Measurements from ENCODE around the gene TIMM21.

Gene TIMM21

DNA sequence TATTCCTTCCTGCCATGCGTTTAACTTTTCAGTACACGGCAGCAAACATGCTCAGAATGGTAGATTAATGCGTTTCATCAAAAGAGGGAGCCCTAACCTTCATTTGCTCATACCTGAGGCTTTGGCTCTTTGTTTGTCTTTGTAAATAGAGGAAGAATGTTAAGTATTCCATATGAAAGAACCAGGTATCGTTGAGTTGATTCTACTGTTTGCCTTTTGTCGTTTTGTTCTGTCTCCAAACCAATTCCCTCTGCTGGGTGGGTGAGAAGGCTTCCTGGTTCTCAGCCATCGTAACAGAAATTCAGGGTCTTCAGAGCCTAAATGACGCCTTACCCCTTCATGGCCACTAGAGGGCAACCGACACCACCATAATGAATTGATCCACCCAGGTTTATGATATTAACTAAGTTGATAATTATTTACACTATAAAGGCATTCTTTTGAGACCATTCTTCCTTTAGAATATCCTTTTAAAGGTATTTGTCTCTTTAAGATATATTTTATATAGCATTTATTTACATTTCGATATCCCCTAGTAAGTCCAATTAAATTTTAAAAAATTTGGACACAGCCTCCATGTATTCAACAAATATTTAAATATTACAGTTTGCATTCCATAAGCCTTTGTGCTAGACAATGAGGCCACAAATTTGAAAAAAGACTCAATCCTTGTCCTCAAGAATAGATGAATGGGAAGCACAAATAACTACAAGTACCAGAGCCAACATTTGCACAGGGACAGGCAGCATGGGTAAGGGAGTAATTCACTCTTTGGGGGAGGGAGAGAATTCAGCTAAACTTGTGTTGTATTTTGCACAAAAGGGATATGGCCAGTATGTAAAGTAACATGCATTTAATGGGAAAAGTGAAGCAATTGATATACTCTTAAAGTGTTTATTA, 48.1 kb downstream of the TIMM21 start:
- DNase-seq, result peak; percentile 81

DNA sequence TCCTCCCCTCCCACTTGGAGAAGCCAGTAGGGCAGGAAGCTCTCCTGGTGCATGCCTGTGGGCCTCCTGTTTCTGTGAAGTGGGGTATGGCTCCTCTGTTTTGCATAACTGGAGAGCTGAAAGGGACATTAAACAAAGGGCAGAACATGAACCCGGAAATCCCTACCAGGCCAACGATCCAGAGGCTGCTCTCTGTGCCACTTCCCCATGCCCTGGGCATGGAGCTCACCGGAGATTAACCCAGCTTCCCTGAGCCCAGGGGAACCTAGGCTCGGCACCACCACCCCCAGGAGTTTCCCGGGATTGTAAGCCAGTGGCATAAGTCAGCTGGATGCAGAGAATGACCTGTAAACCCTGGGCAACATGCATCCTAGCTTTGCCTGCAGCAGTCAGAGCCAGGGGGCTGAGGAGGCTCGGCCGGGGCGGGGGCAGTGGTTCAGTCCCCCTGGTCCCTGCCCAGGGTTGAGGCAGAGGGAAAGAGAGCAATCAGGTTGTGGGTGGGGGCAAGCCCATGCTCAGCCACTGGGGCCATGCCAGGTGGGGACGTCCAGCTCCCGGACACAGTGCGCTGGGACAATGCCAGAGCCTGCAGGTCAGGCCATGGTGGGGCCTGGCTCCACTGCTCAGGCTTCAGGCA, 49.5 kb downstream of the TIMM21 start:
- no peak for DNase-seq

DNA sequence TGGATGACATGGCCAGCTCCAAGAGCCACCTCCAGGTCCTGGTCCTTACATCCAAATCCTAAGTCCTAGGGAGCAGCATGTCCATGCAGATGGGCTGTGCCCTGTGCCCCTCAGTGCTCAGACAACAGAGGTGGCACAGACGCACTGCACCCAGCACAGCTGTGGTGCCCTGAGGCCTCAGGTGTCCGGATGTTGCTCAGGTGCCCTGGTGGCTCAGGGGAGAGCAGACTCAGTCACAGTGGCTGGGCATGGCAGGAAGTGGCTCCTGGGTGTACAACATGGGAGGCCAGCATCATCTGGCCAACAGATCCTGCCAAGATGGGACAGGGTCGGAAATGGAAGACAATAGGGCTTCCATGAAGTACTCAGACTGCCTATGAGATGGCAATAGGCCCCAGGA, 50.1 kb downstream of the TIMM21 start:
- DNase-seq, result no peak

DNA sequence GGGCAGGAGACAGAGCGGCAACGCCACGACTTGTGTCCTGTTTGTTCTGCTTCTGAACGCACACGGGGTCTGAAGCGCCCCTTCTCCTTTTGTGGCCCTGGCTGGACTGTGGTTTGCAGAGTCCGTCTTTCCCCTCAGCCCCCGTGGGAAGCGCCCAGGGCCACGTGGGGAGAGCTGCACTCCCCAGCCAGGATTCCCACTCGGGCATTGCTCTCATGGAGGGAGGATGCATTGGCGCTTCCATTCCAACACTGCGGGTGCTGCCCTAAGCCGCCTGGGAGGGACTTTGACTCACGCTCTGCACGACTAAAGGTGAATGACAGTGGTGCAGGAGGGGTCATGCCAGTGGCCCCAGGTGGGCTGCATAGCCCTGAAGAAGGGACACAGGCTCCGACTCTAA, 52.5 kb downstream of the TIMM21 start:
- DNase-seq, result no peak

DNA sequence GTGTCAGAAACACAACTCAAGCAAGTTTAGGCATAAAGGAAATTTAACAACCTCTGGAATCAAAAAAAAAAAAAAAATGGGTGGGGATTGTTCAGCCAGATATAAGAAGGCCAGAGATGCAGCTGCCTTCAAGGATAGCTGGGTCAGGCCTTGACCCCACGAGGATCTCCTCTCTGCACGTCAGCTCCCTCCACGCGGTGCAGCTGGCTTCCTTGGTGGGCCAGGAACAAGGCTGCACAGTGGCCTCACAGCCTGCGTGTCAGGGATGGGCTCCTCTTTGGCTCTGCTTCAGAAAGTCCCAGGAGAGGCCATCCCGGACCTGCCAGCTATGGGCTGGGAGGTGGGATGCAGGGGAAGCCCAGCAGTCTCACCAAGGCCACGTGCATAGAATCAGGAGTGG, 55.5 kb downstream of the TIMM21 start:
- no peak for DNase-seq

DNA sequence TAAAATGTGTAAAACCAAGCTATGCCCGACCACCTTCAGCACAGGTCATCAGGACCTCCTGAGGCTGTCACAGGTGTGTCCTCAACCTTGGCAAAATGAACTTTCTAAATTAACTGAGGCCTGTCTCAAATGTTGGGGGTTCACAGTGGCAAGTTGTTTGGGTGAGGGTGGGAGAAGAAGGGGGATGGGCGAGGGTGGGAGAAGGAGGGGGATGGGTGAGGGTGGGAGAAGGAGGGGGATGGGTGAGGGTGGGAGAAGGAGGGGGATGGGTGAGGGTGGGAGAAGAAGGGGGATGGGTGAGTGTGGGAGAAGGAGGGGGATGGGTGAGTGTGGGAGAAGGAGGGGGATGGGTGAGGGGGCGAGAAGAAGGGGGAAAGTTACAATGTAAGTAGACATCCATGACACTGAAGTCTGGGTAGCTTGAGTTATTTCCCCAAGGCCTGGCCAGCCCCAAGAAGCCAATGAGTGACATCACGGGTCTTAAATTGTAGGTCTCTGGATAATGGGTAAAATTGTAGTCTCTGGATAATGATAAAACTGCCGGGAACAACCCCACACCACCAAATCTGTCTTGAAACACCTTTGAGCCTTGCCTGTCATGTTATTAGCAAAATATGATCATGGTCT, 56.3 kb downstream of the TIMM21 start:
- DNase-seq, result no peak

Measured in OCI-M1 (cell line).